Fibroblast of peridontal ligament (primary cell): Measurements from ENCODE around the gene ZNF546.
"Not testable (repeated sequence)": the region's sequence is repeated elsewhere in the genome, so short reads cannot be mapped to it uniquely, and the experiment has no call there.

Experiments
- DNase-seq: peaks from one replicate; pipeline ENCODE4 v3.0.0-alpha.2; 2010; ENCODE audit errors: extremely low read depth

ZNF546 gene

GRCh38 chr19:39996811-39997637, at the start of gene ZNF546:
Gene ZNF546, plus strand, starts transcription at chr19:39997060. Its CDS starts 1,267 bp downstream, at chr19:39998327.
- DNase-seq = peak; percentile 87

- DNase-seq = no peak
Measured at GRCh38 chr19:39949026-39949747, 47.7 kb upstream of the ZNF546 start.

GRCh38 chr19:39951065-39951650, 45.7 kb upstream of the ZNF546 start:
- no peak for DNase-seq

- peak; percentile 19 for DNase-seq
Measured at GRCh38 chr19:39951686-39952085, 45.2 kb upstream of the ZNF546 start.

- DNase-seq = no peak
Measured at GRCh38 chr19:39953915-39954314, 42.9 kb upstream of the ZNF546 start.

GRCh38 chr19:39957886-39958285, 39.0 kb upstream of the ZNF546 start:
- DNase-seq = not testable (repeated sequence)

GRCh38 chr19:39958942-39959341, 37.9 kb upstream of the ZNF546 start:
- DNase-seq = not testable (repeated sequence)

- DNase-seq = not testable (repeated sequence)
Measured at GRCh38 chr19:39959407-39959806, 37.5 kb upstream of the ZNF546 start.

GRCh38 chr19:39963898-39964297, 33.0 kb upstream of the ZNF546 start:
- no peak for DNase-seq

GRCh38 chr19:39966617-39967016, 30.2 kb upstream of the ZNF546 start:
- no peak for DNase-seq

GRCh38 chr19:39967561-39967960, 29.3 kb upstream of the ZNF546 start:
- DNase-seq = no peak

- no peak for DNase-seq
Measured at GRCh38 chr19:39968789-39969188, 28.1 kb upstream of the ZNF546 start.

- peak; percentile 13 for DNase-seq
Measured at GRCh38 chr19:39969266-39969665, 27.6 kb upstream of the ZNF546 start.

GRCh38 chr19:39969681-39970424, 27.0 kb upstream of the ZNF546 start:
- no peak for DNase-seq

- peak; percentile 47 for DNase-seq
Measured at GRCh38 chr19:39970425-39970674, 26.5 kb upstream of the ZNF546 start.

- peak; percentile 99 for DNase-seq
Measured at GRCh38 chr19:39970675-39971379, 26.0 kb upstream of the ZNF546 start, which contains the start of gene PSMC4. Gene PSMC4, plus strand, starts transcription at chr19:39971165. Its CDS starts 38 bp downstream, at chr19:39971203.

GRCh38 chr19:39971380-39972035, 25.4 kb upstream of the ZNF546 start:
- DNase-seq = no peak

GRCh38 chr19:39974377-39975155, 22.3 kb upstream of the ZNF546 start:
- DNase-seq = no peak

GRCh38 chr19:39982883-39983282, 14.0 kb upstream of the ZNF546 start:
- DNase-seq = no peak

GRCh38 chr19:39983695-39984300, 13.1 kb upstream of the ZNF546 start:
- DNase-seq = no peak
